Bone marrow (tissue), 2 donors: ENCODE results near the gene PFDN2.
"Not testable (repeated sequence)": the region's sequence is repeated elsewhere in the genome, so short reads cannot be mapped to it uniquely, and the experiment has no call there.

Source experiments
- DNase-seq, 2 donors: peaks; one replicate each; lab custom pipeline; 2025; lab: John Stamatoyannopoulos, UW

PFDN2 gene

GRCh38 chr1:161080441-161081405, 37.1 kb downstream of the PFDN2 start:
- DNase-seq: no peak

- DNase-seq: no peak
These were observed 38.3 kb downstream of the PFDN2 start for GRCh38 chr1:161079436-161080110.

GRCh38 chr1:161077426-161077825, 40.4 kb downstream of the PFDN2 start:
- DNase-seq: no peak

GRCh38 chr1:161076410-161076809, 41.4 kb downstream of the PFDN2 start:
- no peak for DNase-seq

- no peak for DNase-seq
These were observed 43.0 kb downstream of the PFDN2 start for GRCh38 chr1:161074676-161075368.

- no peak for DNase-seq
These were observed 44.2 kb downstream of the PFDN2 start for GRCh38 chr1:161073474-161074121.

- DNase-seq: no peak
These were observed 44.9 kb downstream of the PFDN2 start for GRCh38 chr1:161072751-161073449.

- DNase-seq: peak; percentile 16 to 40
These were observed 45.9 kb downstream of the PFDN2 start for GRCh38 chr1:161071886-161072371.

GRCh38 chr1:161070761-161071160, 47.1 kb downstream of the PFDN2 start:
- DNase-seq: no peak

GRCh38 chr1:161069731-161070270, 48.0 kb downstream of the PFDN2 start, which contains the start of gene ARHGAP30:
TSS of gene ARHGAP30 (minus strand) at chr1:161069891. CDS start at chr1:161069624, 267 bp downstream.
- DNase-seq: peak; percentile 77 to 82

GRCh38 chr1:161069241-161069640, 48.6 kb downstream of the PFDN2 start:
- DNase-seq: no peak

GRCh38 chr1:161068306-161069234, 49.3 kb downstream of the PFDN2 start:
- peak; percentile 59 to 93 for DNase-seq

GRCh38 chr1:161066694-161067093, 51.1 kb downstream of the PFDN2 start:
- DNase-seq: no peak

GRCh38 chr1:161065681-161066080, 52.2 kb downstream of the PFDN2 start:
- DNase-seq: not testable (repeated sequence)

GRCh38 chr1:161063936-161064335, 53.9 kb downstream of the PFDN2 start:
- not testable (repeated sequence) for DNase-seq

GRCh38 chr1:161061419-161061818, 56.4 kb downstream of the PFDN2 start:
- no peak for DNase-seq

- no peak for DNase-seq
These were observed 58.5 kb downstream of the PFDN2 start for GRCh38 chr1:161059293-161059692.

- DNase-seq: no peak
These were observed 63.0 kb downstream of the PFDN2 start for GRCh38 chr1:161054805-161055204.

GRCh38 chr1:161054232-161054631, 63.6 kb downstream of the PFDN2 start:
- no peak for DNase-seq

GRCh38 chr1:161052899-161053298, 64.9 kb downstream of the PFDN2 start:
- no peak for DNase-seq
